Brain microvascular endothelial cell (primary cell): ENCODE measurements around the gene HSH2D.
"Not testable (repeated sequence)": the region's sequence is repeated elsewhere in the genome, so short reads cannot be mapped to it uniquely, and the experiment has no call there.

Experiments
- DNase-seq: peaks from one replicate; pipeline ENCODE4 v3.0.0-alpha.2; 2020
- H3K27ac ChIP-seq: fragments of 250-450 bp; sonication (Bioruptor Pico); 2 replicates; pipeline ENCODE4 v1.5.1; 2020; ENCODE audit warnings: mild to moderate bottlenecking, moderate library complexity
- H3K27me3 ChIP-seq: fragments of 250-450 bp; sonication (Bioruptor Pico); replicated peaks from 2 replicates; pipeline ENCODE4 v1.5.1; 2020; ENCODE audit warnings: mild to moderate bottlenecking
- H3K36me3 ChIP-seq: fragments of 250-450 bp; sonication (Bioruptor Pico); replicated peaks from 2 replicates; pipeline ENCODE4 v1.5.1; 2020; ENCODE audit warnings: mild to moderate bottlenecking
- H3K4me3 ChIP-seq: 2 replicates; pipeline ENCODE4 v1.5.1; 2011; ENCODE audit warnings: low read depth, mild to moderate bottlenecking, control low read depth, low read length, moderate library complexity
- CTCF ChIP-seq: IDR thresholded peaks from 2 replicates; pipeline ENCODE4 v1.5.1; 2011; ENCODE audit warnings: low read depth, mild to moderate bottlenecking, moderate library complexity, low read length, control low read depth, inconsistent platforms; ENCODE audit errors: missing control alignments
- in situ Hi-C: cut with HindIII; loops from 2 replicates; pipeline ENCODE4 v1.10.0; 2017; ENCODE audit warnings: low sequenced_read_pairs, low pct_ligation_motif_present

The HSH2D gene

GRCh38 chr19:16170134-16170533 lies 26.6 kb downstream of the HSH2D start:
- no peaks in the 10 kb centered on the region for H3K36me3 ChIP-seq
- TF ChIP-seq CTCF = no peak
- DNase-seq = no peak
- H3K27me3 ChIP-seq = no peaks in the 10 kb centered on the region
- in situ Hi-C loops = no loop called here
- no peak overlapping the region for H3K27ac ChIP-seq
- no peak overlapping the region for H3K4me3 ChIP-seq

GRCh38 chr19:16175954-16176353 lies 32.5 kb downstream of the HSH2D start:
- no peak for TF ChIP-seq CTCF
- Histone ChIP-seq H3K36me3 (no peaks in the 10 kb centered on the region), H3K27ac (no peak overlapping the region), H3K27me3 (no peaks in the 10 kb centered on the region), H3K4me3 (no peak overlapping the region)
- in situ Hi-C loops = no loop called here
- DNase-seq = no peak

DNA sequence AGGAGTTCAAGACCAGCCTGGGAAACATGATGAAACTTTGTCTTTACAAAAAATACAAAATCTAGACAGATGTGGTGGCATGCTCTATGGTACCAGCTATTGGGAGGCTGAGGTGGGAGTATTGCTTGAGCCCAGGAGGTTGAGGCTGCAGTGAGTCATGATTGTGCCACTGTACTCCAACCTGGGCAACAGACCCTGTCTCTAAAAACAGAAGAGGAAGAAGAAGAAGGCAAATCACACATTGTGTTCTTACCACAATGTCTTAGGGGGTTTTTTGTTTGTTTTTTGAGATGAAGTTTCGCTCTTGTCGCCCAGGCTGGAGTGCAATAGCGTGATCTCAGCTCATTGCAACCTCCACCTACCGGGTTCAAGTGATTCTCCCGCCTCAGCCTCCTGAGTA lies 35.4 kb downstream of the HSH2D start:
- H3K36me3 ChIP-seq, H3K27me3 ChIP-seq, H3K27ac ChIP-seq, H3K4me3 ChIP-seq, DNase-seq, in situ Hi-C loops: not testable (repeated sequence)

- no peak for TF ChIP-seq CTCF
- in situ Hi-C loops = no loop called here
- Histone ChIP-seq H3K4me3 (no peak overlapping the region), H3K27ac (no peak overlapping the region), H3K36me3 (no peaks in the 10 kb centered on the region), H3K27me3 (no peaks in the 10 kb centered on the region)
- DNase-seq = peak; percentile 58
Measured at GRCh38 chr19:16180611-16181010, 37.1 kb downstream of the HSH2D start.

DNA sequence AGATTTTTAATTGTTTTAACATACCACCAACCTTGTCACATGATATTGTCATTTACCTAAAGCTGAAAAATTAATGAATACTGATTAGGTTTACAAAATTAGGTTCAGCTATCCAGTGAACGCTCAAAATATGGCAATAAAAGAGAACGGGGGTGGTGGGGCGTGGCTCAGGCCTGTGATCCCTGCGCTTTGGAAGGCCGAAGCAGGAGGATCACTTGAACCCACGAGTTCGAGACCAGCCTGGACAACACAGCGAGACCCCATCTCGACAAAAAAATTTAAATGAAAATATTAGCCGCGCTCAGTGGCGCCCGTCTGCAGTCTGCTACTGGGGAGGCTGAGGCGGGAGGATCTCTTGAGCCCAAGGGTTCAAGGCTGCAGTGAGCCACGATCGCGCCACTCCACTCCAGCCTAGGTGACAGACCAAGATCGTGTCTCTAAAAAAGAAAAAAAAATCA lies 41.2 kb downstream of the HSH2D start:
- no peak for DNase-seq
- Histone ChIP-seq H3K36me3 (peaks cover 11% of the 10 kb centered on the region), H3K4me3 (peak overlapping the region; percentile 95), H3K27me3 (no peaks in the 10 kb centered on the region), H3K27ac (no peak overlapping the region)
- in situ Hi-C loops = no loop called here
- TF ChIP-seq CTCF = no peak

GRCh38 chr19:16185123-16185767 lies 41.8 kb downstream of the HSH2D start, which contains the start of gene FAM32A:
TSS of gene FAM32A (plus strand) at chr19:16185410. CDS start at chr19:16185443, 33 bp downstream.
- peak; percentile 42 for TF ChIP-seq CTCF
- in situ Hi-C loops = no loop called here
- Histone ChIP-seq H3K27me3 (no peaks in the 10 kb centered on the region), H3K36me3 (peaks cover 17% of the 10 kb centered on the region), H3K4me3 (peak within 1 kb of the TSS; percentile 95), H3K27ac (peak within 1 kb of the TSS; percentile 64)
- DNase-seq = peak; percentile 99
